Measurements from ENCODE around the gene ZNF480.

GRCh38 chr19:52369559-52370340, 72.8 kb downstream of the ZNF480 start, which contains the start of gene ZNF880:
- TF ChIP-seq CTCF (IDR thresholded peaks at IDR 0.05) (no peak), POLR2A (IDR thresholded peaks at IDR 0.05) (no peak)
